Measurements from ENCODE around the gene GSTP1. TPM values are rescaled to one million over a fixed set of nuclear protein-coding genes. Genes with fewer than 3 reads are reported as not detected.

The GSTP1 gene
- total and polyA plus RNA-seq, 9 of the 15 experiments (the other 6 are each of a cell fraction or from before 2014, with no cell fraction given), result 592 to 2,150 (median 1,204) TPM

GRCh38 chr11:67535561-67535960 lies 48.1 kb upstream of the GSTP1 start:
- DNase-seq (ENCODE audit: extremely low read depth in 1 of 4, low spot score in 3 of 4) (no peak), FAIRE-seq (no peak), ATAC-seq (no peak)
- Histone ChIP-seq H3K4me3 (no peak overlapping the region), H3K9me1 (ENCODE audit: control insufficient read depth, insufficient read depth, low read length) (no peaks in the 10 kb centered on the region), H3K27me3 (ENCODE audit: control insufficient read depth in 2 of 2, insufficient read depth in 2 of 2, low read length in 2 of 2) (no peaks in the 10 kb centered on the region), H3K9ac (ENCODE audit: insufficient read depth in 1 of 2, low read depth in 2 of 2, low read length in 2 of 2) (no peak overlapping the region), H2AFZ (ENCODE audit: low read depth, low read length) (no peak overlapping the region), H3K9me3 (replicated peaks; ENCODE audit: control insufficient read depth, insufficient read depth, low read depth, low read length) (no peaks in the 10 kb centered on the region), H3K4me2 (ENCODE audit: insufficient read depth, low read length) (no peak overlapping the region), H3K36me3 (ENCODE audit: control insufficient read depth, insufficient read depth, low read length) (no peaks in the 10 kb centered on the region), H3K27ac (ENCODE audit: extremely low read depth, low read depth, low read length) (no peak overlapping the region), H3K79me2 (ENCODE audit: control insufficient read depth, insufficient read depth, low read length) (no peaks in the 10 kb centered on the region), H3K4me1 (replicated peaks in 1 of 2; ENCODE audit: control insufficient read depth in 2 of 2, insufficient read depth in 2 of 2, low read length in 2 of 2) (peaks cover 0 to 8% of the 10 kb centered on the region in 2 experiments; a peak in 3 of 5 replicates), H4K20me1 (replicated peaks; ENCODE audit: control insufficient read depth, insufficient read depth, low read length) (no peaks in the 10 kb centered on the region)
- WGBS (ENCODE audit: insufficient coverage, low coverage, missing lambda C conversion rate), result 10% methylated on average over 1 of the region's 1 CpG
- ChIA-PET CTCF (ENCODE audit: low intra/inter-chr PET ratio) (no interaction called here), POLR2A (interaction anchor here (2.9 kb wide), 1 partner anchor 10 kb away, joined by 10 read pairs; no protein-coding TSS in a partner anchor)
- no TSS peak for BruUV-seq (replicated peaks)
- intact Hi-C loops (cut with micrococcal nuclease), result no loop called here
- TF ChIP-seq PTRF (tag; IDR thresholded peaks at IDR 0.05) (no peak), HDAC3 (IDR thresholded peaks at IDR 0.05; ENCODE audit: borderline replicate concordance, partially characterized antibody) (no peak), ETV1 (tag; conservative IDR thresholded peaks at IDR 0.05; ENCODE audit: low read depth) (no peak), CLOCK (CRISPR knock-in tag; IDR thresholded peaks at IDR 0.05; ENCODE audit: borderline replicate concordance) (no peak), ZNF347 (CRISPR knock-in tag; IDR thresholded peaks at IDR 0.05; ENCODE audit: low read depth) (no peak)
- in situ Hi-C loops (cut with MboI), result loop anchor here (25.0 kb wide), 1 partner anchor 1152 kb away; the partner anchor contains the start of gene GAL
